ENCODE measurements around the gene SULT1A4.
"Not testable (repeated sequence)": the region's sequence is repeated elsewhere in the genome, so short reads cannot be mapped to it uniquely, and the experiment has no call there.

The SULT1A4 gene

DNA sequence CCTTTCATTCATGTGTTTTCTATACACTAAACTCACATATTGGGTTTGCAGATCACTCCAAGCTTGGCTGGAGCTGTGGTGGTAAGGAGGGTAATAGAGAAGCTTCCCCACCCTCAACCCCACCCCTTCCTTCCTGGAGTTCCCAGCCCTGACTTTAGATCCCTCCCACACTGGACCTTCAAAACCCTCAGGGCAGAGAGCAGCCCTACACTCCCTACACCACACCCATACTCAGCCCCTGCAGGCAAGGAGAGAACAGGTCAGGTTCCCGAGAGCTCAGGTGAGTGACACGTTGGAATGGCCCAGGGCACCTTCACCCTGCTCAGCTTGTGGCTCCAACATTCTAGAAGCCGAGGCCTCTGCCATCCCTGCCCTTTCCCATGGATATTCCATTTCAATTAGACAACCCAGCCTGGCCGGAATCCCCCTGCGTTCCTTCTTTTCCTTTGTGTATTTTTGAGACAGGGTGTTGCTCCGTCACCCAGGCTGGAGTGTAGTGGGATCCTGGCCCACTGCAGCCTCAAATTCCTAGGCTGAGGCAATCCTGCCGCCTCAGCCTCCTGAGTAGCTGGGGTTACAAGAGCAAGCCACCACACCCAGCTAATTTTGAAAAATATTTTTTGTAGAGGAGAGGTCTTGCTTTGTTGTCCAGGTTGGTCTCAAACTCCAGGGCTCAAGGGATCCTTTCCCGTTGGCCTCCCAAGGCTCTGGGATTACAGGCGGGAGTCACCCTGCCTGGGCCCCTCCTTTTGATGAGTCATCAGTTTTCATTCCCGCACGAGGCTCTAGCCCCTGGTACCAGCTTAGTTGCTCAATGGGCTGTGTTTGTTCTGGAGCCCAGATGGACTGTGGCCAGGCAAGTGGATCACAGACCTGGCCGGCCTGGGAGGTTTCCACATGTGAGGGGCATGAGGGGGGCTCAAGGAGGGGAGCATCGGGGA lies at the start of gene SULT1A4:
Gene SULT1A4, plus strand, starts transcription at position 208 of the 941 bp plus-strand sequence. CDS start 1,473 bp downstream, outside the sequence.
- H3K4me3 ChIP-seq (ENCODE audit: low read depth, low read length); DNase-seq (ENCODE audit: low read depth): not testable (repeated sequence)

DNA sequence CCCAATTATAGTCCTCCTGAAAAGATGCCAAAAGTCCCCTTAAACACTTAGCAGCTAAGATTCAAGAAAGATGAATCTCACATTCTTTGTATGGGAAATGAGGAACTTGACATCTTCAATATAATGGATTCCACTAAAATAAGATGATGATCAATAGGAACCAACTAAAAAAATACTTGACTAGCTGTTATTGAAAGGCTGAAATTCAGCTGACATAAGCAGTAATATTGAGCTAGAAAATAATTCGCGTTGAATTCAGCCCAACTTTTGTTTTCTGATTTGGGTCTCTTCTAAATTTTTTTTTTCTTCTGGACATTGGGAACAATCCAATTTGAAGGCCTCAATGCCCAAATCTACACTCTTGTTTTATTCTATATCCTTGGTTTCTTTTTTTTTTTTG lies 36.1 kb upstream of the SULT1A4 start:
- DNase-seq (ENCODE audit: low read depth); H3K4me3 ChIP-seq (ENCODE audit: low read depth, low read length): not testable (repeated sequence)

DNA sequence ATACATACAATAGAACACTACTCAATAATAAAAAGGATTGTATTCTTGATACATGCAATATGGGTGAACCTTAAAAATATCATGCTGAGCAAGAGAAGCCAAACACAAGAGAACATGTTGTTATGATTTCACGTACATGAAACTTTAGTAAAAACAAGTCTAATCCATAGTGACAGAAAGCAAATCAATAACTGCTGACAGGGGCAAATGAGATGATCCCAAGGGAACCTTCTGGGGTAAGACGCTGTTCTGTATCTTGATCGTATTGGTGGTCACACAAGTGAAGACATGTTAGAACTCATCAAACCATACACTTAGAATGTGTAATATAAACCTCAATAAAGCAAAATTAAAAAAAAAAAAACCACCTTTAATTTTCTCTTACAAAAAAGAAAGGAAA lies 34.3 kb upstream of the SULT1A4 start:
- H3K4me3 ChIP-seq (ENCODE audit: low read depth, low read length); DNase-seq (ENCODE audit: low read depth): not testable (repeated sequence)

- not testable (repeated sequence) for H3K4me3 ChIP-seq (ENCODE audit: low read depth, low read length); DNase-seq (ENCODE audit: low read depth)
Measured at GRCh38 chr16:29453754-29454153, 6.0 kb upstream of the SULT1A4 start.

DNA sequence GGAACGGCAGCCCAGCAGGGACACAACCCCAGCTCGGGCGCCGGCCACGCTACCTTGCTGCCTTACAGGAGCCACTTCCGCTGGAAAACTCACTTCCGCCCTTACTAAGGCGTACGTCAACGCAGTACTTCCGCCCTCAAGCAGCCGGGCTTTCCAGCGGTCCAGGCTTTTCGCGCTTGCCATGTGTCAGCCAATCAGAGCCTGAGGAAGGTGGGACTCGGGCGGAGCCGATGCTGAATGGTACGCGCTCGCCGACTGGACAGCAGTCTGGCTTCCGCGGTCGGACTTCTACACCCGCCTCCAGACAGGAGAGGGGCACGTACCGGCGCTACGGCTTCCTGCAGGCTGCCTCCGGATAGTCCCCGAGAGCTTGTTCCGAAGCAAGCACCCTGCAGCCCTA lies 5.4 kb upstream of the SULT1A4 start, which contains the start of the genes BOLA2 and SLX1B:
Gene BOLA2, minus strand, starts transcription at position 83 of the 400 bp plus-strand sequence. CDS start 98 bp downstream, outside the sequence.
Gene SLX1B, plus strand, starts transcription at position 265 of the 400 bp plus-strand sequence.
- DNase-seq (ENCODE audit: low read depth); H3K4me3 ChIP-seq (ENCODE audit: low read depth, low read length): not testable (repeated sequence)

DNA sequence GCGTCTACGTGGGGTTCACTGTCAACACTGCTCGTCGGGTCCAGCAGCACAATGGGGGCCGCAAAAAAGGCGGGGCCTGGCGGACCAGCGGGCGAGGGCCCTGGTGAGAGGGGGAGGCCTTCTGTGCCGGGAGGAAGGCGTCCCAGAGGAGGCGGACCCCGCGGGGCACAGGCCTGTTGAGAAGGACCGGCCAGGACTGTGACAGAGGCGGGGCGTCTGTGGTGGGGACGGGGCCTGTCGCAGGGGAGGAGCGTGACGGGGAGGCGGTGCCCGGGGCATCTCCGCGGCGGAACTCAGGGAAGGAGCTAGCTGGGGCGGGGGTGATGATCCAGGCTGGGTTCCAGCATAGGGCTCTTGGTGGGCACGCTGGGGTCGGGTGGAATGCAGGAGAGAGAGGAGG lies 4.9 kb upstream of the SULT1A4 start:
- not testable (repeated sequence) for H3K4me3 ChIP-seq (ENCODE audit: low read depth, low read length); DNase-seq (ENCODE audit: low read depth)

DNA sequence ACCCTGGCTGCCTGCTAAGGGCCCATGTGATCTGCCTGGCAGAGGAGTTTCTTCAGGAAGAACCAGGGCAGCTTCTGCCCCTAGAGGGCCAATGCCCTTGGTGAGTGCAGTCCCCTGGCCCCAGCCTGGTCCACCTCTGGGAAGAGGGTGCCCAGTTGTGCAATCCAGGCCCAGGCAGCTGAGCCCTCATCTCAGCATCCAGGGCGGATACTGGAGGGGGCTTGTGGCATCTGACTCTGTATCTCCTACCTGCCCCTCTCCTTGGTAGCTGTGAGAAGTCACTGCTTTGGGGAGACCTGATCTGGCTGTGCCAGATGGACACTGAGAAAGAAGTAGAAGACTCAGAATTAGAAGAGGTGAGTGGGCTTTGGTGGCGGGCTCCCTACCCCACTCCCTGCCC lies 2.1 kb upstream of the SULT1A4 start:
- not testable (repeated sequence) for DNase-seq (ENCODE audit: low read depth); H3K4me3 ChIP-seq (ENCODE audit: low read depth, low read length)

- H3K4me3 ChIP-seq (ENCODE audit: low read depth, low read length); DNase-seq (ENCODE audit: low read depth): not testable (repeated sequence)
Measured at GRCh38 chr16:29460647-29461030, 926 bp downstream of the SULT1A4 start.

- not testable (repeated sequence) for DNase-seq (ENCODE audit: low read depth); H3K4me3 ChIP-seq (ENCODE audit: low read depth, low read length)
Measured at GRCh38 chr16:29465985-29466824, 6.5 kb downstream of the SULT1A4 start.

DNA sequence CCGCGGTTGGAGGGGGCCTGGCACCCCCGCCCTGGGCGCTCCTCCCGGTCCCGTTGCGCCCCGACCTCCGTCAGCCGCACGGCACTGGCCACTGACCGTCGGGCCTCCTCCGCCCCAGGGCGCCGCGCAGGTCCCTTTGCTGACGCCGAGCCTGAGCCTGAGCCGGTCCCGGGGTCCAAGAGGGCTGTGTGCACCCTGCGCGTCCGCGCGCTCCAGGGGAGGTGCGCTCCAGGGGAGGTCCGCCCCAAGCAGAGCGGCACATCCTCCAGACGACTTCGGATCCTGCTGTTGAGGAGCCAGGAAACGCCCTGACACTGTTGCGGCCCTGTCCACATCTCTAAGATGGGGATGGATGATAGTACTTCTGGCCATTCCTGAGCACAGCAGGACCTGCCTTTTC lies 7.2 kb downstream of the SULT1A4 start:
- not testable (repeated sequence) for H3K4me3 ChIP-seq (ENCODE audit: low read depth, low read length); DNase-seq (ENCODE audit: low read depth)

DNA sequence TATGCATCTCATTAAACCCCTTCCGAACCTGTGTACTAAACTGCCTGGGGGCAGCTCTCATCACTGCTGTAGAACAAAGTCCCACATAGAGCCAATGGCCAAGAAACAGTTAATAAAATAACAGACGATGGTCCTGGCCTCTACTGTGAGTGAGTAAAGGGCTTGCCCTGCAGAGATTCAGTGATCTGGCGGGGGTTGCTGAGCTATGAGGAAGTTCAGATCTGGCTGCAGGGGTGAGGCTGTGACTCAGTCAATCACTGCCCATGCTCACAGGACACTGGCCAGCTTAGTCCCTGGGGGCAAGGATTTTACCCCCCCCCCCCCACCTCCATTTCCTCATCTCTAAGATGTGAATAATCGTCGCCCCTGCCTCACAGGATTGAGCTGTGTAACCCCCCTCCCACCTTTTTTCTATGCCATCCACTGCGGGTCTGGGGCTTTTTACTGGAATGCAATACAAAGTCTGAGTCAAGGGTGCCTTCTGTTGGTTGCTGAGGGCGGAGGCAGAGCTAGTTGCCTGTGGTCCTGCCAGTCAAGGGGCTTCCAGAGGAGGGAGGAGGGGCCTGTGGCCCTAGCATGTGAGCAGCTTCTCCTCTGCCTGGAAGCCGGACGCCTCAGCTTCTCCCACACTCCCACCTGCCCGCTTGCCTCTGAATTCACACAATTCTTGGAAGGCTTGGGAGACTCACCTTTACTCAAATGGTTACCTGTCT lies 8.1 kb downstream of the SULT1A4 start:
- DNase-seq (ENCODE audit: low read depth); H3K4me3 ChIP-seq (ENCODE audit: low read depth, low read length): not testable (repeated sequence)

DNA sequence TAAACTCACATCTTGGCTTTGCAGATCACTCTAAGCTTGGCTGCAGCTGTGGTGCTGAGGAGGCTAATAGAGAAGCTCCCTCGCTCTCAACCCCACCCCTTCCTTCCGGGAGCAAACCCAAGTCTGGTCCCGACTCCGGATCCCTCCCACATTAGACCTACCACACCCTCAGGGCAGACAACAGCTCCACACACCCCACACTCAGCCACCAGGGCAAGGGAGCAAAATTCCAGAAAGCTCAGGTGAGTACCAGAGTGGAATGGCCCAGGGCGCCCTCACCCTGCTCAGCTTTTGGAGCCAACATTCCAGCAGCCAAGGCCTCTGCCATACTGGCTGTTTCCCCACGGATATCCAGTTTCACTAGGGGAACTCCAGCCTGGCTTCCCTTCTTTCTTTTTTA lies 9.9 kb downstream of the SULT1A4 start:
- DNase-seq (ENCODE audit: low read depth); H3K4me3 ChIP-seq (ENCODE audit: low read depth, low read length): not testable (repeated sequence)

GRCh38 chr16:29472065-29472464 lies 12.4 kb downstream of the SULT1A4 start:
- DNase-seq (ENCODE audit: low read depth); H3K4me3 ChIP-seq (ENCODE audit: low read depth, low read length): not testable (repeated sequence)

GRCh38 chr16:29482276-29482675 lies 22.6 kb downstream of the SULT1A4 start:
- not testable (repeated sequence) for H3K4me3 ChIP-seq (ENCODE audit: low read depth, low read length); DNase-seq (ENCODE audit: low read depth)

DNA sequence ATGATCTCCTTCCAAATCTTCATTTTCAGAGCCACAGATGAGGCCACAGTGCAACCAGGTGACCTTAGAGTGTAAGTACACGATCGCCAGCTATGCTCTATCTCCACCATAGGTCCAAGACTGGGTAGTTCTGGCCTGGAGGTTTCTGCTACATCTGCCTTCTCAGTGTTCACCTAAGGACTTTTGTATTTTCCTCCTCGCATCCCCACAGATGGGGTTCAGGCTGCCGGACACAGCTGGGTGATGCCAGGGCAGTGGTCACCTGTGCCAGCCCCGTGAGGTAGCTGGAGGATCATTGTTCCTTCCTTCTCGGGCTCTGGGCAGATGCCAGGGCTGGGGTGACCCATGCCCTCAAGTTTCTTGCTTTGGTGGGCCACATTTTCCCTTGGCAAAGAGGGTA lies 46.6 kb downstream of the SULT1A4 start, which contains the start of gene NPIPB12:
Gene NPIPB12, minus strand, starts transcription at position 101 of the 400 bp plus-strand sequence.
- DNase-seq (ENCODE audit: low read depth); H3K4me3 ChIP-seq (ENCODE audit: low read depth, low read length): not testable (repeated sequence)
